Cardiac muscle cell (in vitro differentiated cells and primary cell): Measurements from ENCODE around the gene ACSS2. TPM values are rescaled to one million over a fixed set of nuclear protein-coding genes. Genes with fewer than 3 reads are reported as not detected.
A peak's percentile ranks its signal among the peaks of the same experiment; 100 is the strongest.

Experiments used
- DNase-seq, 2 donors: peaks; one replicate each; pipeline versions ENCODE4 v3.0.0 to v3.0.0-alpha.2; 2010 to 2017; ENCODE audit warnings: low read depth in 1 of 2, low spot score in 1 of 2
- H3K27ac ChIP-seq: fragments of 200-600 bp; sonication (generic); 2 replicates; pipeline ENCODE4 v1.5.1; 2016
- H3K27me3 ChIP-seq: fragments of 200-600 bp; sonication (generic); 2 replicates; pipeline ENCODE4 v1.6.0; 2016; ENCODE audit warnings: control low read depth
- H3K36me3 ChIP-seq: fragments of 200-600 bp; sonication (generic); 2 replicates; pipeline ENCODE4 v1.5.1; 2016; ENCODE audit warnings: control low read depth
- H3K4me1 ChIP-seq: fragments of 200-600 bp; sonication (generic); 2 replicates; pipeline ENCODE4 v1.8.1; 2017; ENCODE audit warnings: low read depth, mild to moderate bottlenecking, mixed run types
- H3K4me3 ChIP-seq: fragments of 200-600 bp; sonication (generic); 2 replicates; pipeline ENCODE4 v1.5.1; 2016; ENCODE audit warnings: mild to moderate bottlenecking
- H3K9me3 ChIP-seq: fragments of 200-600 bp; sonication (generic); 2 replicates; pipeline ENCODE4 v1.5.1; 2017; ENCODE audit warnings: low read depth, mild to moderate bottlenecking, control low read depth
- CTCF ChIP-seq: IDR thresholded peaks from 2 replicates; pipeline ENCODE4 v1.5.1; 2012; ENCODE audit warnings: low read depth, mild to moderate bottlenecking, low read length
- polyA plus RNA-seq: library from polyadenylated mRNA; unstranded; fragments of >200 nt; fragmentation: Nextera tagmentation; extraction: Ambion mirVana; gene quantifications from 2 replicates; pipeline ENCODE4 v1.2.1, GENCODE V29; 2016
- total RNA-seq: library from RNA; depleted of rRNA; stranded (reverse); fragments of >200 nt; gene quantifications from 2 replicates; pipeline ENCODE4 v1.2.3, GENCODE V29; 2016

Gene ACSS2
- total and polyA plus RNA-seq, 2 experiments from 2014 or later = 79.6 to 105 TPM

- Histone ChIP-seq H3K9me3 (no peaks in the 10 kb centered on the region), H3K27me3 (no peaks in the 10 kb centered on the region), H3K4me1 (no peaks in the 10 kb centered on the region), H3K36me3 (peaks cover 3% of the 10 kb centered on the region), H3K27ac (no peak overlapping the region), H3K4me3 (no peak overlapping the region)
- no peak for DNase-seq
- TF ChIP-seq CTCF = no peak
Observed at GRCh38 chr20:34946661-34947060, 70.2 kb downstream of the ACSS2 start.

- no peak for TF ChIP-seq CTCF
- Histone ChIP-seq H3K4me1 (no peaks in the 10 kb centered on the region), H3K9me3 (no peaks in the 10 kb centered on the region), H3K36me3 (peaks cover 3% of the 10 kb centered on the region), H3K4me3 (no peak overlapping the region), H3K27ac (no peak overlapping the region), H3K27me3 (no peaks in the 10 kb centered on the region)
- DNase-seq = no peak
Observed at GRCh38 chr20:34947336-34947735, 70.9 kb downstream of the ACSS2 start.

GRCh38 chr20:34948030-34948429, 71.6 kb downstream of the ACSS2 start:
- TF ChIP-seq CTCF = no peak

GRCh38 chr20:34949120-34949519, 72.7 kb downstream of the ACSS2 start:
- no peak for DNase-seq
- Histone ChIP-seq H3K27ac (no peak overlapping the region), H3K4me1 (no peaks in the 10 kb centered on the region), H3K27me3 (no peaks in the 10 kb centered on the region), H3K4me3 (no peak overlapping the region), H3K36me3 (peaks cover 3% of the 10 kb centered on the region), H3K9me3 (no peaks in the 10 kb centered on the region)
- no peak for TF ChIP-seq CTCF

More at GRCh38 chr20:34948030-34948429, 71.6 kb downstream of the ACSS2 start:
- Histone ChIP-seq H3K36me3 (peaks cover 3% of the 10 kb centered on the region), H3K9me3 (no peaks in the 10 kb centered on the region), H3K27me3 (no peaks in the 10 kb centered on the region), H3K4me3 (no peak overlapping the region), H3K4me1 (no peaks in the 10 kb centered on the region), H3K27ac (no peak overlapping the region)
- peak in 1 of 2 donors; percentile 56 for DNase-seq

GRCh38 chr20:34951252-34951651, 74.8 kb downstream of the ACSS2 start:
- peaks cover 7% of the 10 kb centered on the region for H3K4me1 ChIP-seq
- H3K9me3 ChIP-seq = no peaks in the 10 kb centered on the region
- TF ChIP-seq CTCF = no peak
- H3K4me3 ChIP-seq = no peak overlapping the region
- H3K27ac ChIP-seq = no peak overlapping the region
- no peaks in the 10 kb centered on the region for H3K36me3 ChIP-seq
- no peaks in the 10 kb centered on the region for H3K27me3 ChIP-seq
- DNase-seq = no peak

- no peak overlapping the region for H3K27ac ChIP-seq
- TF ChIP-seq CTCF = no peak
- no peak for DNase-seq
Observed at GRCh38 chr20:34951652-34952051, 75.2 kb downstream of the ACSS2 start.

More at GRCh38 chr20:34951652-34952051, 75.2 kb downstream of the ACSS2 start:
- H3K4me1 ChIP-seq = peaks cover 9% of the 10 kb centered on the region
- no peaks in the 10 kb centered on the region for H3K9me3 ChIP-seq
- no peak overlapping the region for H3K4me3 ChIP-seq
- no peaks in the 10 kb centered on the region for H3K36me3 ChIP-seq
- H3K27me3 ChIP-seq = no peaks in the 10 kb centered on the region
